Testis (tissue), 2 donors: ENCODE results near the gene DIP2B.

Experiments used
- POLR2A ChIP-seq: fragments of 450-650 bp; IDR thresholded peaks from one replicate; pipeline ENCODE4 v1.6.1; 2017; ENCODE audit warnings: antibody characterized with exemption, mild to moderate bottlenecking, moderate library complexity
- TF ChIP-seq, protein P1 (sequence below), 3 experiments: fragments of 450-650 bp in 2 of 3; fragments of 200-600 bp in 1 of 3; sonication (generic) in 1 of 3; IDR thresholded peaks; one replicate each; pipeline ENCODE4 v1.5.1; 2016 to 2019; ENCODE audit warnings: antibody characterized with exemption in 3 of 3, mild to moderate bottlenecking in 2 of 3, moderate library complexity in 1 of 3

DNA sequence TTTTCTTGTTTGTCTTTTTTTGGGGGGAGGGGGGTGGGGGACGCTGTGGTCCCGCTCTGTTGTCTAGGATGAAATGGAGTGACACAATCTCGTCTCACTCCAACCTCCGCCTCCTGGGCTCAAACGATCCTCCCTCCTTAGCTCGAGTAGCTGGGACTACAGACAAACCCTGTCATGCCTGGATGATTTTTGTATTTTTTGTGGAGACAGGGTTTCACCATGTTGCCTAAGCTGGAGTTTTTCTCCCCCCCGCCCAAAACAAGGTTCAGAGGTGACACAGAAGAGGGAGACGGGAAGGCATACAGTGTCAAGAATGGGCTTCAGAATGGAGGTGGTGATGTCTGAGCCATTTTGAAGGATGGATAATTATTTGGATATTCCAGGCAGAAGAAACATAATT lies 142.2 kb downstream of the DIP2B start:
- TF ChIP-seq, protein P1, sequence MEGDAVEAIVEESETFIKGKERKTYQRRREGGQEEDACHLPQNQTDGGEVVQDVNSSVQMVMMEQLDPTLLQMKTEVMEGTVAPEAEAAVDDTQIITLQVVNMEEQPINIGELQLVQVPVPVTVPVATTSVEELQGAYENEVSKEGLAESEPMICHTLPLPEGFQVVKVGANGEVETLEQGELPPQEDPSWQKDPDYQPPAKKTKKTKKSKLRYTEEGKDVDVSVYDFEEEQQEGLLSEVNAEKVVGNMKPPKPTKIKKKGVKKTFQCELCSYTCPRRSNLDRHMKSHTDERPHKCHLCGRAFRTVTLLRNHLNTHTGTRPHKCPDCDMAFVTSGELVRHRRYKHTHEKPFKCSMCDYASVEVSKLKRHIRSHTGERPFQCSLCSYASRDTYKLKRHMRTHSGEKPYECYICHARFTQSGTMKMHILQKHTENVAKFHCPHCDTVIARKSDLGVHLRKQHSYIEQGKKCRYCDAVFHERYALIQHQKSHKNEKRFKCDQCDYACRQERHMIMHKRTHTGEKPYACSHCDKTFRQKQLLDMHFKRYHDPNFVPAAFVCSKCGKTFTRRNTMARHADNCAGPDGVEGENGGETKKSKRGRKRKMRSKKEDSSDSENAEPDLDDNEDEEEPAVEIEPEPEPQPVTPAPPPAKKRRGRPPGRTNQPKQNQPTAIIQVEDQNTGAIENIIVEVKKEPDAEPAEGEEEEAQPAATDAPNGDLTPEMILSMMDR (IDR thresholded peaks at IDR 0.05): no peak
- no peak for TF ChIP-seq POLR2A
